GM19025 (cell line): ENCODE results near the gene FBLN5.

ENCODE experiments used
- ATAC-seq: cut with Tn5 transposase; IDR thresholded peaks from one replicate; pipeline ENCODE4 v1.9.1; 2021; ENCODE audit warnings: mild to moderate bottlenecking, low read depth, moderate library complexity; ENCODE audit not compliant: unreplicated experiment

FBLN5 gene

GRCh38 chr14:91946622-91947474 lies 646 bp downstream of the FBLN5 start:
- ATAC-seq: no peak

- ATAC-seq: no peak
These were observed 1.5 kb downstream of the FBLN5 start for GRCh38 chr14:91945751-91946621.

DNA sequence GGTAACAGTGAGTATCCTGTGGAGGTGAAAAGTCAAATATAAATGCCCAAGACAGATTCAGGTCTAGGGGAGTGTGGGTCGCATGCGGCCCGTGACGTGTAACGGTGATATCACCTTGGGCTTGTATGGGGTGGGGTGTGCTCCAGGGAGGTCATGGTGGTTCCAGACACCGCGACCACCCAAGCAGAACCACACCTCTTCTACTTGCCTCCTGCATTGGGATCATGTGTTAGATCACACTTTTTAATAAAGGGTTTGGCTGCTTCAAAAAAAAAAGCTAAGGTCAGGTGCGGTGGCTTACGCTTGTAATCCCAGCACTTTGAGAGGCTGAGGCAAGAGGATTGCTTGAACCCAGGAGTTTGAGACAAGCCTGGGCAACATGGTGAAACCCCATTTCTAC lies 4.5 kb downstream of the FBLN5 start:
- ATAC-seq: no peak

GRCh38 chr14:91942128-91942527 lies 5.4 kb downstream of the FBLN5 start:
- no peak for ATAC-seq

DNA sequence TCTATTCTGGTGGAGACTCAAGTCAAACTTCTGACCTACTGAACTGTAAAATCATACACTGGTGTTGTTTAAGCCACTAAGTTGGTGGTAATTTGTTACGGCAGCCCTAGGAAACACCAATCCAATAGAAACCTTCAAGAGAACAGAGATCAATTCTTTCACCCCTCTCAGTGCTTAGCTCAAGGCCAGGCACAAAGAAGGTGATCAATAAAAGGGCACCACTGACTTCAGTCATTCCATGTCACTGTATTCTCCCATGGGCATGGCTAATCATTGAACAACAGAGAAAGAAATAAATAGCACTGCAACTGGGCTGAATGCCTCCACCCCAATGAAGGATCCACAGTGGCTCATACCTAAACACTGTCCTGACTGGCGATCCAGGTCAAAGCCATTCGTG lies 7.3 kb downstream of the FBLN5 start:
- ATAC-seq: no peak

DNA sequence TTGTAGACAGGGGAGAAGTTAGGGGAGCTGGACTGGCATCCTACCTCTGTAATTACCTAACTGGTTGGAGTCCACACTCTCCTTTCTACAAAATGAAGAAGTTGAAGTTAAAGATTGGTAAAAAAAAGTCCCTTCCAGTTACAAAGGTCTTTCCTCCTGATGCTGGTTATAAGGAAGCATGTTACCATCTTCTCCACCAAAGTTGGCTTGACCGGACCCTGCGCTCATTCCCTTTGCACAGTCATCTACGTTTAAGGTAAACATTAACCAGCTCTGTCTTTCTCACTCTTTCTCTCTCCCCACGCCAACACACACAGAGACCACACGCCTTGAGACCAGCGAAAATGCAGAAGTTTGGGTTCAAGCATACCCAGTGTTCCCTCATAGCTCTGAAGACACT lies 11.9 kb downstream of the FBLN5 start:
- no peak for ATAC-seq

- no peak for ATAC-seq
These were observed 12.8 kb downstream of the FBLN5 start for GRCh38 chr14:91934554-91935285.

GRCh38 chr14:91931478-91932088 lies 15.9 kb downstream of the FBLN5 start:
- ATAC-seq: no peak

- ATAC-seq: no peak
These were observed 17.8 kb downstream of the FBLN5 start for GRCh38 chr14:91929700-91930099.

GRCh38 chr14:91927800-91928199 lies 19.7 kb downstream of the FBLN5 start:
- no peak for ATAC-seq

GRCh38 chr14:91927191-91927590 lies 20.3 kb downstream of the FBLN5 start:
- no peak for ATAC-seq

- no peak for ATAC-seq
These were observed 21.2 kb downstream of the FBLN5 start for GRCh38 chr14:91926131-91926890.

DNA sequence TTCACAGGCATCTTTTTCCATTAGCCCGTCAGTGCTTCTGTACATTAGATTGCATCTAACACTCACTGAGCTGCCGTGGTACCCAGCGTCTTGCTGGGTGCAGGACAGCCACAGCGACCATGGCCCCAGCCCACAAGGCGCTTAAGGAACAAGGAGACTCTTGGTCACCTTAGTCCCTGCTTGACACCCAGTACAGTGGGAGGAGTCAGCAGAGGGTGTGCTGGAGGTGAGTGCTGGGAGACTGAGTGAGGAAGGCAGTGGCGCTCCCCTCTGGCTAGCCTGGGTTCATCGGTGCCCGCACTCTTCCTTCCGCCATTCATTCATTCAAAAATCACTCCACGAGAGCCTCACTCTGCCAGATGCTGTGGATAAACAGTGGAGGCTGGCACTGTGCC lies 21.8 kb downstream of the FBLN5 start:
- ATAC-seq: no peak

- no peak for ATAC-seq
These were observed 22.3 kb downstream of the FBLN5 start for GRCh38 chr14:91925001-91925726.

GRCh38 chr14:91920526-91920925 lies 27.0 kb downstream of the FBLN5 start:
- no peak for ATAC-seq

DNA sequence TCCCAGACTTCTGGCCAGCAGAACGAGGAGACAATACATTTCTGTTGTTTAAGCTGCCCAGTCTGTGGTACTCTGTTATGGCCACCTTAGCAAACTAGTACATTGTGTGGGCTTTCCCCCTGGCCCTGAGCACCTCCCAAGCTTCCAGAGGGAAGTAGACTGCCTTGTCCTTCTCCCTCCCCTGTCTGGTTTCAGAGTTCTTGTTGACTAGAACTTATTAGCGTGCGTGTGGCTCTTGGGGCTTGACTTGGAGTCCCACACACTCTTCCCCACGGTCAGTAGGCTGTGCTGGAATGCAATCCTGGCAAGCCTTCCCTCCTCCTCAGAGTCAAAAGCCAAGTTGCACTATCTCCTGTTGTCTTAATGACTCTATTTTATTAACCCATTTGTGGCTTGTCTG lies 27.7 kb downstream of the FBLN5 start:
- ATAC-seq: no peak

DNA sequence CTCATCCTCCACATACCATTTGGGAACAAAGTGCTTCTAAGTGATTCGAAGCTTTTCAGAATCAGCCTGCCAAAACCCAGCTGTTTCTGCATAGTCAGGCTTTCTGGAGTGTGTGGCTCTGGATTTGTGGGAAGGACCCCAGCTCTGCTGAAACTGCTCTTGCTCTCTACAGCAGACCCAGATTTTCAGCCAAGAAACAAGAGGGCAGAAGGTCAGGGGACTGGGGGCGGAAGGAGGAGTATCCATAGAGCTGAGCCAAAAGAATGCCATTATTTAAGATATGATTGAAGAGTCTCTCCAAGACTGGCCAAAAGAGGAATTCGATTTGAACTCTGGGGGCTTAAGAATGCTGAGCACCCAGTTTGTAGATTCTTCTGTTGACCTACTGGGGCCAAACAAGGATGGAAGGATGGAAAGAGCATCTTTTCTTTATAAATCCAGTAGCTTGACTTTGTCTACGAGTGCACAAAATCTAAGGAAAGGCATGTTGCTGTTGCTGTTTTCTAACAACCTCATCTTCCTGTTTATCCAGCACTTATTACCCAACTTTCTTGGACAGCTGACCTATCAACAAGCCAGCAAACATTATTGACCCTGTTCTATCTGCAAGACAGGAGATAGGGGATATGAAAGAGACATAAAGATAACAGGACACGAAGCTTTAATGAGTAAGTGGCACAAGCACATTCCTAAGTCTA lies 29.2 kb downstream of the FBLN5 start:
- ATAC-seq: no peak

DNA sequence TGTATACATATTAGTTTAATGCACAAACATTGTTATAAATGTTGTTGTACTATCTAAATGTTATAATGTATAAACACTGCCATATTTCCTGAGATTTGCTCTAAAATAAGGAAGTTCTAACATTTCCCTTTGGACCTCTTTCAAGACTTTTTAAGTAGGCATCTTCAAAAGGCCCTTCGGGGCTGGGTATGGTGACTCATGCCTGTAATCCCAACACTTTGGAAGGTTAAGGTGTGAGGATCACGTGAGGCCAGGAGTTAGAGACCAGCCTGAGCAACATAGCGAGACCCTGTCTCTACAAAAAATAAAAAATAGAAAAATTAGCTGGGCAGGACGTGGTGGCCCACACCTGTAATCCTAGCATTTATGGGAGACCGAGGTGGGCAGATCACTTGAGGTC lies 35.5 kb downstream of the FBLN5 start:
- ATAC-seq: no peak
